Stromal cell of bone marrow (primary cell): Measurements from ENCODE around the gene ST8SIA5.

Experiments
- DNase-seq: peaks from one replicate; pipeline ENCODE4 v3.0.0-alpha.2; 2012; ENCODE audit warnings: low read depth

The ST8SIA5 gene

DNA sequence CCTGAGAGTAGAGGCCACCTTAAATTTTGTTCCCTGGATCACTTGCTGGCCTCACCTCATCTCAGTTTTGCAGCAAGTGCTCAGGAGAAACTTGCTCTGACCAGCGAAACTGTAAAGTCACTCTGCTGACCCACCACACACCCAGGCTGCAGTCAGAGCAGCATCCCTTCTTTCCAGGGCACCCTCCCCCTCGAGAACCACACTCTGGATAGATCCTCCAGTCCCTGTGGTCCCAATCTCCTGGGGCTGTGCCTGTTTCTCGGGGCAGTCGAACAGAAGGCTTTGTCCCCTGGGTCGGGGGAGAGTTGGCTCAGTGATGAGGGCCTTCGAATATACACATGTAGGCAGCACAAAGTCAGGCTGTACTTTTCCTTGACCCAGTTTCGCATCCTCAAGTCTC is 18.4 kb downstream of the ST8SIA5 start:
- DNase-seq = no peak

DNA sequence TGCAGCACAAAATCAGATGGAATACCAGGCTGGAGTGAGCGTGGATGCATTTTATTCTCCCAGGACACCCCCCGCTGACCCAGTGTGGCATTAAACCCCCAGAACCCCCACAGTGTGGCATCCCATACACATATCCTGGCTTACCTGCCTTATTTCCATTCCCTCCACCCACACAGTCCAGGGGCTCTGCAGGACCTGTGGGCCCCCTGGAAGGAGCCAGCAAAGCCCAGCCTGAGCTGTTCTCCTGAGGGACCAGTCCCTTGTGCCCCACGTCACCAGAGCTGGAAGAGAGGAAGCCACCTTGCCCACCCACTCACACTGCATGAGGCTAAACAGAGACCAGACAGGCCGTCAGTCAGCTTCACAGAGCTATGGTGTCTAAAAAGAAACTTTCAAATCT is 20.1 kb downstream of the ST8SIA5 start:
- no peak for DNase-seq

DNA sequence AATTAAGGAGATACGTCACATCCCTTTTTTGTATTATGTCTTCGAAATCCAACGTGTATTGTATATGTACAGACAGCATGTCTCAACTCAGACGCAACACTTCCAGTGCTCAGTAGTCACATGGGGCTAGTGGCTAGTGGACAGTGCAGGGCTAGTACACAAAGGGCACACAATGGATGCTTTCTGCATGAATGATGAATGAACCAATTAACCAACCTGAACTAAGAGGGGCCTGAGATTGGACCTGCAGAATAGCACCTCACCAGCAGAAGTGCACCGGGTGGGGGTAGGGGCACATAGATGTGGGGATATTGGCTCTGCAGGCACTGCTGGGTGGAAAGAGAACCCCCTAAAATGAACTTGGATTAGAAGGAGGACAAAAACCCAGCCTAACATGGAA is 20.7 kb downstream of the ST8SIA5 start:
- DNase-seq = no peak

DNA sequence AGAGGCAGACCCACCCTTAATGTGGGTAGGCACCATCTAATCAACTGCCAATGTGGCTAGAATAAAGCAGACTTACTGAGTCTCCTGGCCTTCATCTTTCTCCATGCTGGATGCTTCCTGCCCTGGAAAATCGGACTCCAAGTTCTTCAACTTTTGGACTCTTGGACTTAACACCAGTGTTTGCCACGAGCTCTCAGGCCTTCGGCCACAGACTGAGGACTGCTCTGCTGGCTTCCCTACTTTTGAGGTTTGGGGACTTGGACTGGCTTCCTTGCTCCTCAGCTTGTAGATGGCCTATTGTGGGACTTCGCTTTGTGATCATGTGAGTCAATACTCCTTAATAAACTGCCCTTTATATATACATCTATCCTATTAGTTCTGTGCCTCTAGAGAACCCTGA is 21.9 kb downstream of the ST8SIA5 start:
- no peak for DNase-seq

DNA sequence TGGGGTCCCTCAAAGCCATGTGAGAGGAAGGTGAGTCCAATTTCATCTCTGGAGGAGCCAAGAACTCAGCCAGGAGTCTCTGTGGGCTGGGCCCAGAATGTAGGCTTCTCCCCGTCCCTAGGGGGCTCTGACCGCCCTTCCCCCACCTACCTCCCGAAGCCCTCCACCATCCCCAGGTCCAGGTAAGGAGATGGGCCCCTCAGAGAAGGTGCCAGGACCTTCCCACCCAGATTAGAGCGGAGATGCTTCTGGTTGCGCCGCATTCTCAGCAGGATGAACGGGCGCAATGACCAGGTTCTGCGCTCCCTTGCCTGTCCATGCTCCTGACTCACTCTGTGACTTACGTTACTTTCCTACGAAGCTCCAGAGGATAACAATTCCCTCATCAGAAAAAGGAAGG is 23.0 kb downstream of the ST8SIA5 start:
- DNase-seq = no peak

DNA sequence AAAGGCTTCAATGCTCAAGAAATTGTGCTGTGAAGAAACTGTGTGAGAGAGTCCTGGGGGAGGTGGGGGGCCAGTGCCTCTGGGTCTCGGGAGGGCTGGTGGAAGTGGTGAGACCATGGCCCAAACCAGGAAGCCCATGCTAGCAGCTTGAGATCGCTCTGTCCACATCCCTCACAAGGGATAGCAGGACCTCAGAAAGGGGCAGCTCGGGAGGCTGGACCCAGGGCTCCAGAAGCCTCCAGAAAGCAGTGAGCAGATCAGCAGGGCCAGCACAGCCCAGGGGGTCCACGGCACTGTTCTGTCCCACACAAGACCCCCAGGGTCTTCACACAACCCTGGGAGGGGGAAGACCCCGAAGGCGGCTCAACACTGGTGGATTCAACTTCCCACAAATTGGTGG is 24.1 kb downstream of the ST8SIA5 start:
- no peak for DNase-seq

DNA sequence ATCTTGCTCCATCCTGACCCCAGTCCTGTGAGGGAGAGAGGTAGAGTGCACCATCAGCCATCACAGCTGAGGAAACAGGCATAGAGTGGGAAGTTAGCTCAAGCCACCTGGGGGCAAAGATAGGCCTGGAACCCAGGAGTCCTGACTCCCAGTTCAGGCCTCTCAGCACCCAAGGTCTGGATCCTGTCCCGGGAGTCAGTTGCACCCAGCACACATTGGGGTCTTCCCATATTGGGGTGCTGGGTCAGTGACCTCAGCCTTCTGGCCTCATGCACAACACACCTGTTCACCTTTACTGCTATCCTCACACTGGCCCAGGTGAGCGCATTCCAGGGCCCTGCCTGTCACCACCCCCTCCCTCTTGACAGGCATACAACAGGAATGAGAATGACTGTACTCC is 24.7 kb downstream of the ST8SIA5 start:
- DNase-seq = no peak

DNA sequence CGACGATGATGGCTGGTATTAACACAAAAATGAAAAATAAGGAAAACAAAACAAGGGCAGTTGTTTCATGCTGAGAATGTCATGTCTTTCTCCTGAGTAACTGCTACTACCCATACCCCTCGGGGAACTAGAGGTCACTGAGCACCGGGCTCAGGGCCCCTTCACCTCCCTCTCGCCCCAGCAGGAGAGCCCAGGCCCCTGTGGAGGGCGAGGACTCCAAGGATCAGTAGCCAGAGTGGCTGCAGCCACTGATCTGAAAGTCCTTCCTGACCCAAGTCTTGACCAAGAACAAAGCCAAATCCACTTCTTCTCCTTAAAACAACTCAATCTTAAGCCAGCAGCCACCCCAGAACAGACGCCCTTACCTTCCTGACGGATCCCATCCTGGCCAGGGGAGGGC is 25.5 kb downstream of the ST8SIA5 start:
- DNase-seq = no peak

DNA sequence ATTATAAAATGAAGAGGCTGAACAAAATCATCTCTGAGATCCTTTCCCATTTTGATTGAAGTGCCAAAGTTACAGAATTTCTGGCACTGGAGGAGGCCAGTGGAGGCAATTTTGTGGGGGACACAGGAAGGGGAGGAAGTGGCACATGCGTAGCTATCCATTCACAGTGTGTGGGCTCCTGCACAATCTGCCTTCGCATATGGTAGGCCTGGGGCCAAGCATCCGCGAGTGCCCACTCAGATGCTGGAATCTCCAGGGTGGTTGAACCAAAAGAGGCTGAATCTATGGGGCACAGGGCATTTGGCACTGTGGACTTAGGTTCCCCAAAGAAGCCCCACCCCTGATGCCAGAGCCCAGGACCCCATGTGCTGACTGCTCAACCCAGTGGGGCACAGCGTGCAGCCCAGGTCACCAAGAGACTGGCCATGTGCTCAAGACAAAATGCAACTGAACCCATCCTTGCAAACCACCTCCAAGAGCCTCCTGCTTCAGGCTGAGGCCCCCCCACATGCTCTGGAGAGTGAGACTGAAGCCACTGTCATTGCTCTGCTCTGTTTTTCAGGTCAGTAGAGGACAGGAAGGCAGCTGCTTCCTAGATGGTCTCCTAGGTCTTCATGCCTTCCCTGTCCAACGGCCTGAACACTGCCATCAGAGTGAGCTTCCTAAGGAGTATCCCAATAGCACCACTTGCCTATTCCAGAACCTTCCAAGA is 28.5 kb downstream of the ST8SIA5 start:
- no peak for DNase-seq

DNA sequence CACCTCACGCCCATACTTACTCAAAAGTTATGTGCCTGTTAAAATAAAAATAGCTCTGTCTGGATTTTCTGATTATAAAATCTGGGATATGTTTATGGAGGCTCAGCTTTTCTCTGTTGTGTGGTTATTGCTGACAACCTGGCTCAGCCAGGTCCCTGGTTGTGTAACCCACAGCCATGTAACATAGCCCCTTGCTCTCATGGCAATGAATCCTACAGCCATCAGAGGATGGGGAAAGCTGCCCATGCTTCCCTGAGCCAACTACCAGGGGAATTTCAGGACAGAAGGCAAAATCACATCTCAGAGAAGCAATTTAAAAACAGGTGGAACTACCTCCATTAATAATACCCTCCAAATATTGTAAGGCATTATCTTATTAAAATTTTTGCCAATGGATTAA is 29.7 kb downstream of the ST8SIA5 start:
- no peak for DNase-seq

DNA sequence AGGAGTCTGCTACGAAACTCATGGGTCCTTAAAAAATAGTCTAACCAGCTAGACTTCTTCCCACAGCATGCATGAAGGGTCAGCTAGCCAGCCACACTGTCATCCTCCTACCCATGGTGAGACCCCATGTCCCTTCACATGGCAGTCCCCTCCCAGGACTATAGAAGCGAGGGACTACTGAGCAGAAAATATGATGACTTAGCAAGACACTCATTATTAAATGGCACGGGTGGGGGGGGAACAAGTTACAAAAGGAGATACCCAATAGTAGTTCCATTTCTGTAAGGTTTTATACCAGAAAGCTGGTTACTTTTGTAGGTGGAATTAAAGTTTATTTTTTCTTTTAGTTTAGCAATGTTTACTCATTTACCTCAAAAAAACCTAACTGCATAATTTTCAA is 31.5 kb downstream of the ST8SIA5 start:
- no peak for DNase-seq

DNA sequence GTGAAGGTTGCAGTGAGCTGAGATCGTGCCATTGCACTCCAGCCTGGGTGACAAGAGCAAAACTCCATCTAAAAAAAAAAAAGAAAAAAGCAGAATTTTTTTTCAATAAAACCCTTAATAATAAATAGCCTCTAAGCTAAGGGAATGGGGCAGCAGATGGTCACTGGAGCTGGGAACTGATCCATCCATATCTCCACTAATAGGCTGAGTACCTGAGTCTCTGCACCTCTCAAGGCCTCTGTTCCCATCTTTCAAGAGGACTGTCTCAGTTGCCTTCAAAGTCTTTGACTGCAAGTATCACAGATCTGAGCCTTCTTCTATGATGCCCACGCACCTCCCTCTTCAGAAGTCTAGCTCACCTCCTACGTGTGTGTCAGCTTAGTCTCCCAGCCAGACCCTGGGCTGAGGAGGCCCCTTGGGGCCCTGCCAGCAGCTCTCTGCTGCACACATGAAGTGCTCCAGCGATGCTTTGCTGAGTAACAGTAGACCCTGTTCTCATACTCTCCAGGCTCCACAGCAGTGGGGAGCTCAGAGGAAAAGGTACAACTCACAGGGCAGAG is 32.9 kb downstream of the ST8SIA5 start:
- DNase-seq = no peak

DNA sequence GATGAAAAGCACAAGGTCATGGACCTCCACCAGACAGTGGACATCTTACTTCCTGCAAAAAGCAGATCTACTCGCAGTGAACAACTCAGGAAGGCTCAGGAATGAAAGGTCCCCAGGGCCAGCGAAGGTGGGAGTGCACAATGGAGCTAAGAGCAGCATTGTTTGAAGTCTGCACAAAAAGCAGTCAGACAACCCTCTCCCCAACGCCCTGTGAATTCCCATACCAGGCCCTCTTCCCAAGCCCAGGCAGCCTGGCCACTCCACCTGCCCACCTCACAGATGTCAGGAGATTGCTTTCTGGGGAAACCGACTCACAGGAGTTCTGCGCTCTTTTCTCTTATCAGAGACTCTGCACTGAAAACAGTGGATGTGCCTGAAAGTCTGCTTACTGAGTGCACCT is 34.8 kb downstream of the ST8SIA5 start:
- DNase-seq = no peak

DNA sequence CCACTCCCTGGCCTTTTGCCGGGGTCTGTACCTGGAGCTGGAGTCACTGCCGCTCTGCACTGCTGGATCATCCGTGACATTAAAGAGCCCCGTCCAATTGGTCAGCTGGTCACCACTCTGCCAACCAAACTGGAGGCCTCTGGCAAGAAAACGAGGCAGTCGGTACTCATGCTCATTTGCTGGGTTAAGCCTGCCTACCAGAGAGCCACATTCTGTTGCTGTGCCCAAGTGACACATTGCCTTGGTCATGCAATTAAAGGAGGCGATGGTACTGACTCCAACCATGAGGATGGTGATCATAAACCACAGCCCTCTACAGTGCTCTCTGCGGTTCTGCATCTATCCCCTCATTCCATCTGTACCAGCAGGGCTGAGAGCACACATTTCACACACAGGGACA is 35.5 kb downstream of the ST8SIA5 start:
- DNase-seq = no peak

DNA sequence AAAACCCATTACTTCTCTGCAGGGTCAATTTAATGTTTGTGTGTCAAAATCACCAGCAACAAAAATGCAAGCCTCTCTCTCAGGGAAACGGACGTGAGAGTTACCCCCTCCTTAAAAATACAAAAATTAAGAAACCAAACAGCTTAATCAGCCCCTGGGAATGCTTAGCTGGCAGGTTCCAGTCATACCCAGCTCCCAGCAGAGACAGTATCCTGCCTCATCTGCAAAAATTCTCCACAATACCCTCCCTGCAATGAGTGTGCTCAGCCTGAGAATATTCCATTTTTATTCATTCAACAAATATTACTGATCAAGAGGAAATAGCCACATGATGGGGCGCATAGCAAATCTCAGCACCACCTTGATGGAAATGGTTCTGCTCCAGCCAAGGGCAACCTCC is 36.3 kb downstream of the ST8SIA5 start:
- DNase-seq = no peak

DNA sequence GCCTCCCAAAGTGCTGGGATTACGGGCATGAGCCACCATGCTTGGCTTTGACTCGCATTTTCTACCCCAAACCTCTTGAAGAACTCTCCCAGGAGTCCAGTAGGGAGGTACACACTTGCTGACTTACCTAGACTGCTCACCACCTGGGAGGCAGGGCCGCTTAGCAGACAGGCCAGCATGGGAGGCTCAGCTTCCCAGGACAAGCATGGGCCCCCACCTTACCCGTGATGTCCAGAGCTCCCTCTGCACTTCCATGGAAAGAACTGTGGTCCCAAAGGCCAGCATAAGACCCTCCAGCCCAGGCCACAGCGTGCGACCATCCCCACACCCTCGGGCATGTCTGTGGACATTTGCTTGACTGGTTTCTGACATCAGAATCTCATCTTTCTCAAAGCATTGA is 36.8 kb downstream of the ST8SIA5 start:
- no peak for DNase-seq

DNA sequence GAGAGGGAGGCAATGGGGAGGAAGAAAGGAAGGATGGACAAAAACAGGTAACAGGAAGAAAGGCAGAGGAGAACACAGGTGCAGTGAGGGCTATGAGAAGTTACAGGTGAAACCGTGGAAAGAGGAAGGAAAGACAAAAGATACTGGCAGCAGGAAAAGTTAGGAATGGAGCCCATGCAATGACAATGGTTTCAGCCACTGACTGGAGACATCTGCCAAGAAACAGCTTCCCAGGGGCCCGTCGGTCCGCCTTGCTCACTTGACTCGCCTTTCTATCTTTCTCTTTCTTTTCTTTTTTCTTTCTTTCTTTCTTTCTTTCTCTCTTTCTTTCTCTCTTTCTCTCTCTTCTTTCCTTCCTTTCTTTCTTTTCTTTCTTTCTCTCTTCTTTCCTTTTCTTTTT is 37.5 kb downstream of the ST8SIA5 start:
- no peak for DNase-seq

DNA sequence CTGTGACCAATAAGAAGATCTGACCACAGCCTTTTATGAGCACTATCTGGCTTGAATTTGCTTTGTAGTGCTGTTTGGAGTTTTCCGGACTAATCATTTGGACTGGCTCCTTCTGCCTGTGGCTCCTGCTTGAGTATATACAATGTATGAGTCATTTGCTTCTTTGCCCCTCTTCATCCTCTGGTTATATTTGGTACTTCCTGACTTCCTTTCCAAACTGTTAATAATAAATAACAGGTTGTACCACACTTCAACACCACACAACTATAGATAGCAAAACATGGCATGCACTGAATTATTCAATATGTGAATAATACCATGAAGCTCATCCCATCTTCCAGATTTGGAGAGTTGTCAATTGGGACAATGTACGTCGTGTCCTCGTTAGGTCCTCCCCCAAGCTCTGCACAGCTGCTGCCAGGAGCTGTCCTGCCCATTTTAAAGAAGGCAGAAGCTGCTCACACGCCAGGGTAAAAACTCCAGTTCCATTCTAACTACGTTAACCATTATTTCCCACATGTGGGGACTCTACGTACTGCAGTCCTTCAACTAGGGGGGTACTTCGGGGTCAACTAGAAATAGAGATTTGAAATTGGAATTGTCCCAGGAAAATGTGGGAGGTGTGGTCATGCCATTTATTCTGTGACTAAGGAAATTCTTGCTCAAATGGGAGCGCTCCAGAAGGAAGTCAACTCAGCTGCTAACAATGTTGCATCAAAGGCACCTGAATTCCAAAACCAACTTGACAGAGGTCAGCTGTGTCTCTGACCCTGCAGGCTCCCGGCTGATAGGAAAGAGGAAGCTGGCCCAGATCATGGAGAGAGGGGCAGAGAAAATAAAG is 38.1 kb downstream of the ST8SIA5 start:
- DNase-seq = peak; percentile 45

DNA sequence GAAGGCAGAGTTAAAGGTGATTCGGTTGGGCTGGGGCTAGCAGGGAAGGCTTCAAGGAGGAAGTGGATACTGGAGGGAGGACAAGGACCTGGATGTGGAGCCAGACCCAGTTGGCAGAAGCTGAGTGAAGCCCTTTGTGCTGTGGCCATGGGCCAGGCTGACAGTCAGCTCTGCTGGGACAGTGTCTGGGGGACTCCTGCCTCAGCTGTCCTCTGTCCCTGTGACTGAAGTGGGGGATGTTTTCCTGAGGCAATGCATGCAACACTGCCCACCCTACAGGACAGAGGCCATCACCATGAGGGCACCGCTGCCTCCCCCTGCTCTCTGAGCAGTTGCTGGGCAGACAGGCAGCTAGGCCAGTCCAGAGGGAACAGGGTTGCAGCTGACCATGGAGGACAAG is 40.0 kb downstream of the ST8SIA5 start:
- DNase-seq = no peak

DNA sequence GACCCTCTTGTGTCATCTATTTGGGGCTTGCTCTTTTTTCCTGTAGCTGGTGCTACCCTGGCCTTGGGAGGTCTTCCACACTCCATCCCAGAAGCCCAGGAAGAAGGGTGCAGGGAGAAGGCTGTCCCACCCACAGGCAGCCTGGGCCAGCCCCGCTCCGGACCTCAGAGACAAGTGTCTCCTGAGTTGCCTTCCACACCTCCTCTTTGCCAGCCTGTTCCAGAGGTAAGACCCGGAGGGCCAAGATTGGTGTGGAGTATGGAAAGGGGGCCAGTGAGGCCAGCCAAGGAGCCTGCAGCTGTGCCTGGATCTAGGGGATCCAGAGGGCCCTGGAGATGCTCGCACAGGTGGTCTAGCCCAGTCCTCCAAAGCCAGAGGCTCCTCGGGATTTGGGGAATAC is 40.5 kb downstream of the ST8SIA5 start:
- DNase-seq = no peak

DNA sequence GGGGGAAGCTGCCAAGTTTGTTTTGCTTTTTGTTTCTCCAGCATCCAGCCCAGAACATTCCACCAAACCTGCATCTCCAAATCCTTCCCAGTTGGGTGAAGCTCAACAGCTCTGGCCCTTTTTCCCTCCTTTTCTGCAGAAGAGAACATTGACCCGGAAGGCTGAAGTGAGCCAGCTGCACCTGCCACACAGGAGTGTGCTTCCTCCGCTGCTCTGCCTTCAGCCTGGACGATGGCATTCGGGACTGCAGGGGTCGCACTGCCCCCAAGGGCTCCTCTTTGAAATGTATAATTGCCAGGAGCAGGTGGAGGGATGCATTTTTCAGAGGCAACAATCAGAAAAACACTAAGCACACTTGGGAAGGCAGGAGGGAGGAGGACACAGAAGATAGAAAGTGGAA is 41.8 kb downstream of the ST8SIA5 start:
- DNase-seq = no peak

DNA sequence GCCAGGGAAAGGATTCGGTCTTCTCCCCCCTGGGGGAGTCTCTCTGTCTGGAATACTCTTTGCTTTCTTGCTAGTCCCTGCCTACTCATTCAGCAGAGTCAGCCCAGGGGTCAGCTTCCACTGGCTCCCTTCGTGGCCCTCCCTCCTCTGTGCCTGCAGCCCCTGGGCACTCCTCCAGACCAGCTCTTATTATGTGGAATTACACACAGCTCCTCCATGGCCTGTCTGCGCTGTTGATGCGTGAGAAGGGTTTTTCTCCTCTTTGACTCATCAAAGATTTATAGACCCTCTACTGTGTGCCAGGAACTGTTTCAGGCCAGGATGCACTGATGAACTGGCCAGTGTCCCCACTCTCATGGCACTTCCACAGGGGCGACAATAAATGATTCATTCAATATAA is 44.4 kb downstream of the ST8SIA5 start:
- peak; percentile 92 for DNase-seq

DNA sequence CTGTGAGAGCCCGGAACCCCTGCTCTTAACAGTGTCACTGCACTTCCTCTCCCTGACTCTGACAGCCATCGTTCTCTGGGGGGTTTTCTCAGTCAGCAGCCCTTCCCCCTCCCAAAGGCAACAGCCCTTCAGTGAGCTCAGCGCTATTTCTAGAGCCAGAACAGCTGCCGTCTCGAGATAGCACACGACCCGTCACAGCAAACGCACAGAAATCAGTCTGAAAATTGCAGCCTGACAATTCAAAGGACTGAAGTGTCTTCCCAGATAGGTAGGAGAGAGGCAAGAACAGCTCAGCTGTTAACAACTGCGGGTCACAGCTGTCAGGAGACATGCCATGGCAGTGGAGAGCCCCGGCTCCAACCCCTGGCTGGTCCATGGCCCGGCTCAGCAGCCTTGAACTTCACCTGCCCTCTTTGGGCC is 45.4 kb downstream of the ST8SIA5 start:
- no peak for DNase-seq
